Activated CD8-positive, alpha-beta memory T cell treated with anti-CD3 and anti-CD28 coated beads for 24 hours (primary cell): ENCODE measurements around the gene SLC16A12.

ENCODE experiments used
- DNase-seq: peaks from one replicate; pipeline ENCODE4 v3.0.0-alpha.2; 2020

SLC16A12 gene

DNA sequence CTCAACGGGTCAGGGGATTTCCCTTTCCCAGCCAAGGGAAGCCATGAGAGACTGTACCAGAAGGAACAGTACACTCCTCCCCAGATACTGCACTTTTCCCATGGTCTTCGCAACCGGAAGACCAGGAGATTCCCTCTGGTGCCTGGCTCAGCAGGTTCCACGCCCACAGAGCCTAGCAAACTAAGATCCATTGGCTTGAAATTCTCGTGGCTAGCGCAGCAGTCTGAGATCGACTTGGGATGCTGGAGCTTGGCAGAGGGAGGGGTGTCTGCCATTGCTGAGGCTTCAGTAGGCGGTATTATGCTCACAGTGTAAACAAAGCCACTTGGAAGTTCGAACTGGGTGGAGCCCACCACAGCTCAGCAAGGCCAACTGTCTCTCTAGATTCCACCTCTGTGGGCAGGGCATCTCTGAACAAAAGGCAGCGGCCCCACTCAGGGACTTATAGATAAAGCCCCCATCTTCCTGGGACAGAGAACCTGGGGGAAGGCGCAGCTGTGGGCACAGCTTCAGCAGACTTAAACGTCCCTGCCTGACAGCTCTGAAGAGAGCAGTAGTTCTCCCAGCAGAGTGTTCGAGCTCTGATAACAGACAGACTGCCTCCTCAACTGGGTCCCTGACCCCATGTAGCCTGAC is 29.6 kb downstream of the SLC16A12 start:
- DNase-seq: no peak

DNA sequence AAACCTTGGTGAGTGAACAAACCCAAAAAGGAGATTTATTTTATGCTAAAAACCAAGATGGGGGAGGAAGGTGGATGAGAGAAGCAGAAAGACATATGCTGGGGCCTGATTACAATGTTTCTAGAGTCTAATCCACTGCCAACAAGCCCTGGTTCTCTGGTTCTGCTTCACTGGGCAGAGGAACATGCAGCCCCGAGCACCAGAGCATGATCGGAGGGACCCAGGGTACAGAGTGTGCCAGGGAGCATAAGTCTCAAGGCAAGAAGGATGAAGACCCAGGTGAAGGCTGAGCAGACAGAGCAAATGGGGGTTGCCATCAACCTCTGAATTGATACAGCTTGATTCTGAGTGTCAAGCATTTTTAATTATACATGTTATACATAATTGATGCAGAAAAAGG is 30.7 kb downstream of the SLC16A12 start:
- DNase-seq: no peak

DNA sequence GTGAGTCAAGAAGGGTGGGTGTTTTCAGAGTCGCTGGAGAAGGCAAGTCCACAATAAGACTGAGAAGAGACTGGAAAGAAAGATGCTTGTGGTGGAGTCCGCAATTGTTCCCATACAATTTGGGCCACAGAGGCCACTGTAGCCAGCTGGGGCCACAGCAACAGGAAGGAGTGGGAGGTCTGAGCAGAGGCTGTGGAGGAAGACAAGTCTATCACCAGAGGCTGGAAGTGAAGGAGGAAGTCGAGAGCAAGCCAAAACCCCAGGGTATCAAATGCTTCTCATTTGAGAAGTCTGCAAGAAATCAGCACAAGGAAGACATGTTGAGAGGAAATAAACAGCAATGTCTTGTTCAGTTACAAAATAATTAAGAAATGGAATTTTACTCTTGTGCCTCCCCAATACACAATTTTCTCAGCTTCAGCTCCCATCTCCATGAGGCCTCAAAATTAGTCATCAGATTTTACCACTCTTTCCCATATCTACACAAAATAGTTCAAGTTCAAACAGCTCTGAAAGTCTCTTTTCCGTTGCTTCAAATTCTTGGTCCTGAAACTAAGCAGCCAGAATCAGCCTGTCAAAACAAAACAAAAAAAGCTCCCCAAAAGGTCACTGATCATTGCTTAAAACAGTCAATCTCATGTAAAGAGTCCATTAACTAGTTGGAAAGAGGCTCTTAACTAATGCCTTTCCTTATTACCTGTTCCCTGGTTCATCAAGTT is 31.6 kb downstream of the SLC16A12 start:
- DNase-seq: no peak

DNA sequence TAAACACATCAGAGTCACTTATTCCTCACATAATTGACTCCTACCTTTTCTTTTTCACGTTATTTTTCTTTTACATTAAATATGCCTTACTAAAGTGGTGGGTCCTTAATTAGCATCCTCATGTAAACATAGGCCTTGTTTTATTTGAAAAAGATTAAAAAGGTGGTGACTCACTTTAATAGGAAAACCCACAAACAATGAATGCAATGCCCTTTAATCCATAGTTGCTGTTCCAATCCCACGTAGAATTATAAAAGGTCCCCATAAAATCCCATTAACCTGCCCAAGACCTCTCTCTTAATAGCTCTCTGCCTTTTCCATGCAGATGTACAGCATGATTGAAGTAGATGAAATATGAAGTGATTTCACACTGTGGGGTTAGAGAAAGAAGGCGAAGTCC is 32.2 kb downstream of the SLC16A12 start:
- no peak for DNase-seq

DNA sequence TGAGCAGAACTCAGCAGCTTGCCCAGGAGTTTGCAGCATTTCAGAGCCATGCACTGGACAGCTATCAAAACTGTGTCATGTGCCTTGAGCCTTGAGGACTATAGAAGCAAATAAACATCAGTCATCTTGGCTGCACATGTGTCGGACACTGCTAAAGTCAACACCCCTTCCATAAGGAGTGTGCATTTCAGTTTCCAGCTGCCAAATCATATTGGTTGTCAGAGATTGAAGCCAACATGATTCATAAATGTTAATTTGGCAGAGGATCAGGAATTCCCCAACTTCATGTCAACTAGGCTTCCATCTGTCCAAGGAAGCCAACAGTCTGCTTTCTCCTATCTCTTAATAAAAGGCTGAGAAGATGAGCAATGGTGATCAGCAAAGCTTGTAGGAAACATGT is 32.8 kb downstream of the SLC16A12 start:
- DNase-seq: no peak

DNA sequence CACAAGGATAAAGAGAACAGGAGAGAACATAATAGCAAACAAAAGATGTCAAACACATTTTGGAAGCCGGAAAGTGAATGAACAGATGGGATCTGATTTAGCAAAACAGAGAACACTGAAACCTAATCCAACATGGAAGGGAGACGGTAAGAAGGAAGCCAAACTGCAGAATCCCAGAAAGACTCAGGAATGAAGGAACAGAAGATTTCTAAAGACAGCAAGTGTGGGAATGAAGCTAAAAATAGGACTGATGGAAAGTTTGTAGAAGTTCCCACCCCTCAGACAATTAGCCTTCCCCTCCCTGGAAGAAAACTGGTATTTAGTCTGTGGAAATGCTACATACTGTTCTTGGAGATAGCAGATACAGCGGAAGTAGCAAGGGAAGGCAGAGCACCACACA is 40.8 kb downstream of the SLC16A12 start:
- DNase-seq: no peak

DNA sequence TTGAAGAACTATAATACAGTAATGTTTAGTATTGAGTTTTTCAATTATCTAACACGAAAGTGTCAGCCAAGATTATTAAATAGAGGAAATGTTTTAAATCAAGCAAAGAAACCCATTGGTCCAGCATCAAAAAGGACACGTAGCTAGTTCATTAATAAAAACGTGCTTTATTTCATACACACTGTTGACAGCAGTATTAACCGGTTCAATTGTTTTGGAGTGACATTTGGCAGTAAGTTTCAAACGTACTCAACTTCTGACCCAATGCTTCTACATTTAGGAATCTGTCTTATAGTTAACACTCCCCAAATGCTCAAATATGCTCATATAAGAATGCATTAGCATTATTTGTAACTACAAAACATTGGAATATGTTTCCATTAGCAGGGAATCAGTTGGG is 41.3 kb downstream of the SLC16A12 start:
- no peak for DNase-seq

DNA sequence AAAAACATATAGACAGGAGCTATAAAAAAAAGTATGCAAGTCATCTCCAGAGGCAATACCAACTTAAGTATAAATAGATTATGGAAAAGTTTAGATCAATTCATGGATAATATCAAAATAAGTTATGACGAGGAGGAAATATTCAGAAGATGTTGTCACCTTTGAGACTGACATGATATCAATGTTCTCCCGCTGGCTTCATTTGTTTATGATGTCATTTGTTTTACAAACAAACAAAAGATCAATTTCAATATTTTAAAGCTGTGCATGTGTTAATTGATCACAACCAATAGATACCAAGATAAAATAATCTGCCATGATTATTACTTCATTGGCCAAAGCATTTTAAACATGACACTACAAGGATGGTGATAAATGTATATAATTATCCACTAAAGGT is 43.5 kb downstream of the SLC16A12 start:
- no peak for DNase-seq

DNA sequence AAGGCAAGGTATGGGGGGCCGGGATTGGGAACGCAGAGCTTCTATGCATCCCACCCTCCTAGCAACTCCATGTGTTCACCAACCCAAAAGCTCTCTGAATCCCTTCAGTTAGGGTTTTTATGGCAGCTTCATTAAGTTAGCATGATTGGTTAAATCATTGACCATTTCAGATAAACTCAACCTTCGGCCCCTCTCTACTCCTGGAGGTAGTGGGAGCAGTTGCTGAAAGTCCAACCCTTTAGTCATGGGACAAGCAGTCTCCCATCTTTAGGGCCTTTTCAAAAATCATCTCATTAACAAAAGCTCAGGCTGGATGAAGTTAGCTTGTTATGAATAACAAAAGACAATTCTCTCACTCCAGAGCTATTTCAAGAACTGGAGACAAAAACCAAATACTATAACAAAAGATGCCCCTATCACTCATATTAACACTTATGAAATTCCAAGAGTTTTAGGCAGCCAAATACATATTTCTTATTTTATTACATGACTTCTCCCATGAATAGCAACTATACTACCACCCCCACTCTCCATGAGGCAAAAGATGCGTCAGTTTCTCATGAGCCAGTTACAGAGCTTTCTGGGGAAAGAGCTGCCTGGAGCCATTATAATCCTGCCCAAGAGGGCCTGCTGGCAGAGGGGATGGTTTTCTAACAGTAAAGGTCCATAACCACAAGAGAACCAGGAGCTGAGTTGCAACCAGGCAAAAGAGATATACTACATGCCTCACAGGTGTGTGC is 44.6 kb downstream of the SLC16A12 start:
- DNase-seq: no peak

DNA sequence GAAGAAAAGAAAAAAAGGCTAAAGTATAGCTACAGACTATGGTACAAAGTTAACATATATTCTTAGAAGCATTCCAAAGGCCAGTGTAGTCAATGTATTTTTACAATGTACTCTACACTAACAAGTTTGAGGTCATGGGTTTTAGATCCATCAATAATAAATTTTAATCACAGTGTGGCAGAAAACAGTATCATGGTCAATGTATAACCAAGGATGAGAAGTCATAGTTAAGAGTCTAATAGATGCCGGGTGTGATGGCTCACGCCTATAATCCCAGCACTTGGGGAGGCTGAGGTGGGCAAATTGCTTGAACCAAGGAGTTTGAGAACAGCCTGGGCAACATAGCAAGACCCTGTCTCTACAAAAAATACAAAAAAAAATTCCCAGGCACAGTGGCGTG is 53.1 kb downstream of the SLC16A12 start:
- DNase-seq: no peak

DNA sequence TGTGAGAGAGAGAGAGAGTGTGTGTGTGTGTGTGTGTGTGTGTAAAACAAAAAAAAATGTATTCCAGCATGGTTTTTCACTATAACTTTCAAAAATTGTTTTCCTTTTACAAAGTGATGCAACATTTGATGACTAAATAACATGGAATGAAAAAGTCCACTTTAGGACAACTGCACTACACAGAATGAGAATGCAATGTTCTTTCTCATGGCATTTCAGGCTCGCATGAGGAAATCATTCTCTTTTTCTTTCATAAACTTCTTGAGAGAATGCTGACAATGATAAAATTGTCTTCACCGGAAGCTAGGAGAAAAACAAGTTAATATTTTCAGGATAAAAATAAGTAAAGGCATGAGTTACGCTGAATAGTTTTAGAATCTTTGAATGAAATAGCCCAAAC is 53.7 kb downstream of the SLC16A12 start:
- no peak for DNase-seq

DNA sequence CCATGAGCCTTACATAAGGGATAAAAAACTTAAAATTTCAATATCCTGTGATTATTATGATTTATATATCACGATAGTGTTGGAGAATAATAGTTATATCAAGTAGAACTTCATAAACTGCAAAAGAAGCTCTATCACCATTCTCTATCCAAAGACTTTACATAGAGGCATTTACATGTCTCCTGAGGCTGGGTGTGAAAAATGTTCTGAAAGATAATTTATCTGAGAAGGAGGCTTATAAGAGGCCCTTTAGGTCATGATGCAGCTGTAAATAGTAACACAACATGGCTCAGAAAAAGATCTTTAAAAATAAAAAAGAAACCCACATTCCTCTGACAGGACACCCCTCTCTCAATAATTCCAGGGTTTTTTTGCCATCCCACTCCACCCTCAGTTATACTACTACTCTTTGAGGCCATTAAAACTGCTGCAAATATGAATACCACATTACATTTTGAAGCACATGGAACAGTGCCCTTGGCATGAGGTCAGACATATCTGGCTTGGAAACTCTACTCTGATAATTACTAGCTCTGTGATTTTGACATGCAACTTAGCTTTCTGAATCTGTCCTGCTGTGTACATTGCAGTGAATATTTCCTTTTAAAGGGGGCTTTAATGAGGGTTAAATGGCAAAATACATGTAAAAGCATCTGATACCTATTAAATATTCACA is 55.5 kb downstream of the SLC16A12 start:
- DNase-seq: no peak

DNA sequence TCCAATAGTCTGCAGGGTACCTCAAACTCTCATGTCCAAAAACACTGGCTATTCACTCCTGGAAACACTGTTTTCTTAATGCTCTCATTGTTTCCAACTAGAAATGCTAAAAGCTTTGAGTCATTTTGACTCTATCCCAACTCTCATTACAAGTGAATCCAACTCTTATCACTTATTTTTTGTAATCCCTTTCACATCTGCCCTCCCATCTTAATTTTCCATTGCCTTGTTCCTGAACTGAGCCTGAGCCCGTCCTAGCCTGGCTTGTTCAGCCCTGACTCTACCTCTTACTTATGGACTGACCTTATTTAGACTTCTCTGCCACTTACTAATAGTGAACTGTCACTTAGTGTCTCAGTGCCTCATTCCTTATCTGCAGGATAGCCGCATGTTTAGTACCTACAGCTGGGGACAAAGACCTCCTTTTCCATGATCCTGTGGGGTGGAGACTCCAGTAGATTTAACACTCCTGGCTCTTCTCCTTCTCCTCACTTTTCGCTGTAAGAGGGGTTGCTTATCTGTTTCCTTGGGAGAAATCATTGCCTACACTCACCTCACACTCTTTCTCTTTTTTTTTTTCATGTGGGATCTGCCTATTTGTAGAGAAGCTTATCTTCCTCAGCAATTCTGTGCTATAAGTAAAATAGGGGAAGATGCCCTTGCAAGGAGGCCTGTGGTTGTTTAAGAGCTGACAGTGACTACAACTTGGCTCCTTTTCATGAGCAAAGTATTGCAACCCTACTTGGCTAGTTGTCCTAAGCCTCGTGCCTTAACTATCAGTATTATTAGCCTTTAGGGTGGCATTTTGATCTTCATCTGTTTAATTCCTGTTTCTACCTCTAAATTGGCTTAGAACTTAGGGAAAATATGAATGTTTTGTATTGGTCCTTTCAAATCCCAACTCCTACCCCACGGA is 56.4 kb downstream of the SLC16A12 start:
- no peak for DNase-seq

DNA sequence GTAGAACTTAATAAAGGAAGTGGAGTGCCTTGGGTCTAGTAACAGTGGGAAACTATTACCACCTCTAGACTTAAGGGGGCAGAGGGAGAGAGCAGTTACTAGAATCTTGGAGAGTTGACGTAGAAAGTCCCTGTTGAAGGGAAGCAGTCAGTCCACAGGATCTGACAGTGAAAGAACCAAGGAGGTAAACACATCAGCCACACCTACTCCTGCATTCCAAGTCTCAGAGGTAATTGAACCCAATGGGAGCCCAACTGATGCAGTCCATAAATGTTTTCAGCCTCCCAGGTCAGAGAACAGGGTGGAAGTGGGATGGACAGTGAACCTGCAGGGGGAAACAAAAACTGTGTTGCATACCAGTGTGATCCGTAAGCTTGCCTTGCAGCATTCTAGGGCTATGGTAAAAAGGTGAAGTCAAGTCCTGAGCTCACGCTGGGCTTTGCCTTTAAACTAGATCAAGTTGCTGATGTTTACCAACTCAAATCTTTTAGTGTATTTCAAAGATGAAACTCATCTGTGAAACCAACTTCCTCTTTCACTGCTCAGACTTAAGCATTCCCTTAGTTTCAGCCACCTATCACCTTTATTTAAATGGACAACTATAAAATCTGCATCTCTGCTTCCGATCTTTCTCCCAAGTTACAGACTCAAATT is 57.2 kb downstream of the SLC16A12 start:
- no peak for DNase-seq

DNA sequence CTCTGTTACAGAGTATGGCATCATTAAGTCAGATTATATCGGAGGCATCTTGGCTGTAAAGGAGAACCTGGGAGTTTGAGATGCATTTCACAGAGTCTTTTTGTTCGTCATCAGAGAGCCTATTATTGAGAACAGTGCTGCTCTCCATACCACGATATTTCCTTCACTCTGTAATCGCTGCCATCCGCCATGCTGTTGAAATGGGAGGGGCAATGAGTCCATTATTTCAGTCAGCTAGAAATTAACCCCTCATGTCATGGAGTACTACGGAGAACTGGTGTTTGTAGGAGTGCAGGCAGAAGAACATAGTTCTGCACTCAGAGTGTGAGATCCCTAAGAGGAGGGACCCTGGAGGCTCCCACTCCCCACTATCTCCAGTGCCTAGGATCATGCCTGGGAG is 59.2 kb downstream of the SLC16A12 start:
- no peak for DNase-seq

DNA sequence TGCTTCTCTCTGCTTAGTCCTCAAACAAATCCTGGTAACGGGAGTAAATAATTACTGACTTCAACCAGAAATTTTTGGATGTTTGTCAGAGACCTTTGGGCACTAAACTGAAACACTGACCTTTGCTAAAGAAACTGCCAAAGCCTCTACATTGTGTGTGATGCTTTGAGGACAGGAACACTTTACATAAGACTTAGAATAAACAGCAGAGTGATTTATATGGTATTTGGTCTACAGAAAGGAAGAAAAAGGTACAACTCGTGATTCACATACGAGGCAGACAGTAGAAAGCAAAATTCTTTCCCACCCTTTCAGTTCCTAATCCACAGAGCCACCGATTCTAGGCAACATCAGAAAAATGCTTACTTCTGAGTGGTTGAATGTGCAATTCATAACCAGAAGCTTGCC is 59.8 kb downstream of the SLC16A12 start:
- no peak for DNase-seq

DNA sequence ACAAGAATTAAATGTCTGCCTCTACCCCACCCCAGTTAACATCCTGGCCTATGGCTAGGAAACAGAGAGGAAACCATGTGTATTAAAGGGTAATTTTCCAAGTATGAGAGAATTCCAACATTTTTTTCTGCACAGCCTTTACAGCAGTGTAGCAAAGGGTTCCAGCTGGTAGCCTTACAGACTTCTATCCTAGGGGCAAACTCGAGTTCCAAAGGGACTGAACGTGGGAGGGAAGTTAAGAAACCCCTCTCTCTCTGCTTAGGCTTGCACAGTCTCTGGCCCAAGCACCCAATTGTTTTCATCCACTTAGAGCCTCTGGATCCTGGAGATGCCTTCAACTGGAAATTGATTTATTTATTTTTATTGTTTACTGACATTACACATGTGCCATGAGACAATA is 60.3 kb downstream of the SLC16A12 start:
- no peak for DNase-seq

DNA sequence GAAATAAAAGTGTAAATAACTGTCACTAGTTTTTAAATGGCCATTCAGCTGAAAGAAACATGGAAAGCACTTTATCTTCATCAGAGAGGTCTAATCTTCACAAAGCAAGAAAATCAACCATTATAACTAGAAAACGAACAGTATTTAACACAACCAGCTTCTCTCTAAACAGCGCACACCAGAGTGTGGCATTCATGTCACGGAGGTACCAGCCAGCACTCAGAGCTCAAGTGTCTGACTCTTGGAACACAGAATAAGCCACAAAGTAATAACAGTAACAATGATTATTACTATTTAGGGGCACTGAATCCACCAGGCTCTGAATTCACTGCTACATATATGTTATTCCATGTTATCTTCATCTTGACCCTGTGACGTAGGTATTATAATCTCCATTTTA is 60.9 kb downstream of the SLC16A12 start:
- no peak for DNase-seq

DNA sequence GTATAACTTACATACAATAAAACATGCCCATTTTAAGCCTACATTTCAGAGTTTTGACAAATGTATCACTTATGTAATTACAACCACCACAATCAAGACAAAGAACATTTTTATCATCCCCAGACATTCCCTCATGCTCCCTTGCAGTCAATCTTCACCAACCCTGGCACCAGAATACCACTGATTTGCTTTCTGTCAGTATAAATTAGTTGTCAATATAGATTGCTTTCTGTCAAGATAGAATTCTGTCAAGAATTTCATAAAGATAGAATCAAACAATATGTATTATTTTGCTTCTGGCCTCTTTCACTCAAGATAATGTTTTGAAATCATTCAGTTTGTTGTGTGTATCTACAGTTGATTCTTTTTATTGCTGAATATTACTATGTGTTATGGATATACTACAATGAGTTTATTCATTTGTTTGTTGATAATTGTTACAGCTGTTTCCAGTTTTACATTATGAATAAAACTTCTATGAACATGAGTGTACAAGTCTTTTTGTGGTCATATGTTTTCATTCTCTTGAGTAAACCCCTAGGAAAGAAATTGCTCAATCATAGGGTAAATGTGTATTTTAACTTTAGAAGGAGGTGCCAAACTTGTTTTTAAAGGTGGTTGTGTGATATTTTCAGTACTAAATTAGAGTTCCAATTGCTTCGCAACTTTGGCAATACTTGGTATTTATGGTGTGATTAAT is 64.1 kb downstream of the SLC16A12 start:
- DNase-seq: no peak

DNA sequence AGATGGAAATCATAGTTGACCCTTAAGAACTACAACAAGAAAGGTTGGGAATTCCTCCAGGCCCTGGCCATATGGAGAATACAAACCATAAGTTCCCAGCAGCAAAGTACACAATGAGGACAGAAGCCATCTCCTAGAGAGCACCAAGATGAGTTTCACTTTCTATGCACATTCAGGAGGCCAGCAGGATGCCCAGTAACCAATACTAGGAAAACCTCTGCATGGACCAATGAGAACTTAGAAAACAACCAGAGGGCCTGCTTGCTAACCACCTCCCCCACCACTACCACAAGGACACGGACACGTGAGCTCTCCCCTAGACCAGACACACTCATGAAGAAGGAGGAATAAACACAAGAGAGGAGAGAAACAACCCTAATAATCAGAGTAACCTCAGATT is 64.8 kb downstream of the SLC16A12 start:
- no peak for DNase-seq

DNA sequence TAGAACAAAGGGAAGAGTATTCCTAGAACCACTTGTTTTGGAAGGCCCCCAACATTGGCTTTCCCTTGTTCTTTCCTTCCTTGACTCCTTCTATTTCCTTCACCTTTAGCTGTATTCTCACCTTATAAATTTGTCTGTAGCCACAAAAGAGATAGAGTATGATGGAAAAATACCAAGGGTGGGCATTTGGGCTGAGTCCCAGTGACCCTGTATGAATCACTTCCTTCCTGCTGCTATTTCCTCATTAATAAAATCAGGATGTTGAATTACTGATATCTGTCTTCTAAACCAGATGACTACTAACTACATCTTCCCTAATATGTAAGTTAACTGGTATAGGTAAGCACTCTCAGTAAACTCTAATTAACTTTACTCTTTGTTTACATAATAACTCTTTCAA is 65.9 kb downstream of the SLC16A12 start:
- DNase-seq: no peak
